GM20000 (cell line): ENCODE measurements around the gene LRRC8C.
A peak's percentile ranks its signal among the peaks of the same experiment; 100 is the strongest.

Experiments
- DNase-seq: peaks from one replicate; pipeline ENCODE4 v3.0.0; 2012; ENCODE audit warnings: low spot score
- TF ChIP-seq, protein P1 (sequence below): IDR thresholded peaks from 2 replicates; pipeline ENCODE4 v1.5.1; 2012; ENCODE audit warnings: mild to moderate bottlenecking, control low read depth; ENCODE audit errors: extremely low read depth, missing control alignments

Gene LRRC8C

DNA sequence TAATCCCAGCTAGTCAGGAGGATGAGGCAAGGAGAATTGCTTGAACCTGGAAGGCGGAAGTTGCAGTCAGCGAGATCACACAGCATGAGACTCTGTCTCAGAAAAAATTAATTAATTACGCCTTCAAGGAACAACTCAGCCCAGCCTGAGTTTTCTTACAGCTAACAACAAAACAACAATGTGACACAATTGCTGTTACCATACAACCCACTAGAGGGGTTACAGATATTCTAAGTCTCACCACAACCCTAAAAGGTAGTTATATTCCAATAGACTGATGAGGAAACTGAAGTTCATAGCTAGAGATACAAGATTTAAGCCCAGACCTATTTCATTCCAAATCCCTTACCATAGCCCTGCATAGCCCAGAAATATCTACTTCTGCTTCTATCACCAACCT, 2.9 kb upstream of the LRRC8C start:
- no peak for DNase-seq
- TF ChIP-seq, protein P1, sequence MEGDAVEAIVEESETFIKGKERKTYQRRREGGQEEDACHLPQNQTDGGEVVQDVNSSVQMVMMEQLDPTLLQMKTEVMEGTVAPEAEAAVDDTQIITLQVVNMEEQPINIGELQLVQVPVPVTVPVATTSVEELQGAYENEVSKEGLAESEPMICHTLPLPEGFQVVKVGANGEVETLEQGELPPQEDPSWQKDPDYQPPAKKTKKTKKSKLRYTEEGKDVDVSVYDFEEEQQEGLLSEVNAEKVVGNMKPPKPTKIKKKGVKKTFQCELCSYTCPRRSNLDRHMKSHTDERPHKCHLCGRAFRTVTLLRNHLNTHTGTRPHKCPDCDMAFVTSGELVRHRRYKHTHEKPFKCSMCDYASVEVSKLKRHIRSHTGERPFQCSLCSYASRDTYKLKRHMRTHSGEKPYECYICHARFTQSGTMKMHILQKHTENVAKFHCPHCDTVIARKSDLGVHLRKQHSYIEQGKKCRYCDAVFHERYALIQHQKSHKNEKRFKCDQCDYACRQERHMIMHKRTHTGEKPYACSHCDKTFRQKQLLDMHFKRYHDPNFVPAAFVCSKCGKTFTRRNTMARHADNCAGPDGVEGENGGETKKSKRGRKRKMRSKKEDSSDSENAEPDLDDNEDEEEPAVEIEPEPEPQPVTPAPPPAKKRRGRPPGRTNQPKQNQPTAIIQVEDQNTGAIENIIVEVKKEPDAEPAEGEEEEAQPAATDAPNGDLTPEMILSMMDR: no peak

DNA sequence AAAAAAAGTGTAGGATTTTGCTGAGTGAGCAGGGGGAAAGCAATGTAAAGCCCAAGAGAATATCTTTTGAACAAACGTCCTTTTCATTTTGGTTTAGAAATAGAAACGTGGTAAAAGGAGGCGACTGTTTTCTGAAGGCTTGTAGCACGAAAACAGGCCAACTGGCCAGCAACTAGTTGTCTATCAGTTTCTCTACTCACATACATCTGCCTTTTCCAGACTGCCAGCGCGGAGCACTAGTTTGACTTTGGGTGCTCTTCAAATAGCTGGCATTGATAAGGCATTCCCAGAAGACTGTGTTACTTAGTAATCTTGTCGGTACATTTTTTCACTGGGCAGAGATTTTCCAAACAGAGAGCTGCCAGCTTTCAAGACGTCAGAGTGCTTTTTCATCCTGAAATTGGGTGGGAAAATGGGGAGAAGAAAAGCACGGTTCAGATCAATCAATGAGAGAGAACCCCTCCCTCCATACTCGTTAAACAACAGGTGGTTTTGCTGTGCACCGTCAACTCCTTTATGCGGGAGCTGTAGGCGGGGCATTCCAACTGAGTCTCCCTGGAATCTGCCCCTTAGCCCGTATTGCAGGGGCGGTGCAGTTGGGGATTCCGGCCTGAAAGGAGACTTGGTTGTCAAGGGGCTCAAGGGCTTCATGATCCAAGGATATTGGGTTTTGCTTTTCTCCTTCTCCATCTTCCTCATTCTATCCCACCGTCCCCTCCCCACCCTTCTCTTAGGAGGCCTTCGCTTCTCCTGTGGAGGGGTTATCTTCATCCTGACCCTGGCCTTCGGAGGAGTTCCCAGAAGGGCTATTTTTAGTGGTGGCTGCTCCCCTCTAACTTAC, 884 bp upstream of the LRRC8C start:
- TF ChIP-seq, protein P1: no peak

DNA sequence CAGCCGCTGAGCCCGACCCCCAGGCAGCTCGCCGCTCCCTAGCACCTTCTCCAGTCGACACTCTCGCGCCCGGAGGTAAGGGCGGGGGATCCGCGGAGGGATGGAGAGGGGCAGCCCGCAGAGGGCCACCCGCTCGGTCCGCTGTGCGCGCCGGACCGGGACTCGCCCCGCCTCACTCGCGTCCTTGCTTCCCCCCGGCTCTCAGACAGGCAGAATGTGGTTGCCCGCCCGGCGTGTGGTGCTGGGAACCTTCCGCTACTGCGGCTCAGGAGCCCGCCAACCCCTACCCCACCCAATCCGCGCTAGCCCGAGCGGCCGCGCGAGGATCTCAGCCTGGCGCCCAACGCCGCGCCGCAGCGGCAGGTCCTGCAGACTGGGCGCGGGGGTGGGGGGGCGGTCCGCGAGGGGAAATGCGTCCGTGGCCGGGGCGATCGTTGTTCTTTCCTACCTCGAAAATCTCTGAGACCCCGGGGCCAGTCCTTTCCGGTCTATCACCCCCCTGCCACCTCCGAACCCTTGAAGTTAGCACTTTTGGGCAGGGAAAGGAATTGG, 404 bp downstream of the LRRC8C start:
- peak; percentile 72 for DNase-seq
- TF ChIP-seq, protein P1: no peak

More for the DNA sequence above, 884 bp upstream of the LRRC8C start:
- no peak for DNase-seq

DNA sequence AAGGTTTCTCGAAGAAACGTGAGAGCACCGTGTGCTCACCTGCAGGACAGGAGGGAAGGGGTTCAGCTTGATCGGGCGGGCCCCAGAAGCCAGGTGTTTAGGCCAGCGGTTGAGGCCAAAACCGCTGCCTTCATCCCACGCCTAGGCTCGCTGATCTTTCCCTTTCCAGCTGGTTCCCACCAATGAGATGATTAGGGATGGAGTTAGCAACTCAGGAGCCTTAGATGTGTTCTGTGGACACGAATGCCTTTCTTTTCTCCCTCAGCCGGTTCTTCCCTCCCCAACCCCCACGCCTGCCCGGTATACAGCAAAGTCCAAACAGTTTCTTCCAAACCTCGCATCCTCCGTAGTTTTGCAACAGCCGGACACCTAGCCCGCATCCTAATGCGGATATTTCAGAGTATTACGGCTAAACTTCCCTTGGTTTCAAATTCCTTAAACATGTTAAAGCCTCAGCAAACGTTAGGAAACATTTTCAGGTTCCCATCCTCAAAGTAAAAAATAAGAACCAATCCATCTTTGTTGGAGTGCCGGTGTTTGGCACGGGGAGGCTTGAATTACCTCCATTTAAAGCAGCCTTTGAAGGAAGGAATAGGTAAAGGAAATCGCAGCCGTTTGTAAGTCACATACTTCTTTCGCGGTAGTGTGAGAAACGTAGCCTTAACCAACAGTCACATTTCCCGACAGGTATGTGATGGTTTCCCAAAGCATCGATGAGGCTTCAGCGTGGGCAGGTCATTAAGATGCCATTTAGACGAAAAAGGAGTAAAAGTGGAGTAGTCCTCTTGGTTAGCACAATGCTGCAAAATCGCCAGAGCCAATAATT, 1.1 kb downstream of the LRRC8C start:
- TF ChIP-seq, protein P1: no peak
- no peak for DNase-seq

DNA sequence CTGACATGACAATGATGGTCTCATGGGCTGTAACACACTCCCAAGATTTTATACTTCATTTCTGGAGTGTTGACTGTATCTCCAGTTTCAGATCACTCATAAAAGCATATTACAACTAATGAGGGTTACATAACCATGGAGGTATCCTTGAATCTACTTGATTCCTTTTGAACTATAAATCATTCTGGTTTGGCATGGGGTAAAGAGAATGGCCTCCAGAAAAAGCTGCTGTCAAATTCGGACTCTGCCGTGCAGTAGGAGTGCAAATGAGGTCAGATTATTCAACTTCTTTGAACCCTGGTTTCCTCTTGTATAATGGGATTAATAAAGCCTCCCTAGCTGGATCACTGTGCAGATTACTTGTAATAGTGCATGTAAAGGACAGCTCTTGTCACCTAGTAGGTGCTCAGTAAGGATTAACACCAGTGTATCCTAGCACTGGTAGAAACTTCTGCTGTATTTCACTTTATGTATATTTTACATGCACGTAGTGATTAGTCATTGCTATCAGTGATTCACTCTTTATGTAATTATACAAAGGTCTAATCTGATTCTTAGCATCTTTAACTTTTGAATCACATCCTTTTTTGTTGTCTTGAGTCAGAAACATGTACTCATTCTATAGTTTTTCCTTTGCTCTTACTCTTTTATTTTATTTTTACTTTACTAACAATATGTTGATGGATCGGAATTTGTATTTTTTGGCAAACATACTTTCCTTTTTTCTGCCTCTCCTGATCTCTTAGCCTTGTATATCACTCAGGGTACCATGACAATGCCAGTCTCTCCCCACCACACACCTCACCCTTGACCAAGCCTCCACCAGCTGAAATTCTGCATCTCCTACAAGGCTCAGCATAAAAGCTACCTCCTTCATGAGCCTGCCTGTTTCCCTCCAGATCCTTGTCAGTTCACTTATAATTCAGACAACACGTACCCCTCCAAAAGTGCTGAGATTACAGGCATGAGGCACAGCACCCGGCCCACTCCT, 3.2 kb downstream of the LRRC8C start:
- TF ChIP-seq, protein P1: no peak
- DNase-seq: no peak

DNA sequence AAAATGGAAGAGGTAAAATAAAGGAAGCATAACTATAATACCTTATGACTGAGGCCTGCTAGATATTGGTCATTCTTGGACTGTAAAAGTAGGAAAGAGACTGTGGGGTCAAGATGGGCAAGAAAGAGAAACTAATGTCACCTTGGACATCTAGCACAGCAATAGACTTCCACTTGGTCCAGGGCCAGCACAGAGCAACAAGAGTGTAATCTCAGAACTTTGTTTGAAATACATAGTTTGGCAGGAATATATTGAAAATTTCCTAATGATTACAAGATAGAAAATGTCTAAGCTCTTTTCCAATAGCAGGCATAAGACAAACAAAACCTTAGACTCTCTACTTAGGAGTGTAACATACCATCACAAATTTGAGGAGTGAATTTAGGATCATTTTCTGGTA, 4.6 kb downstream of the LRRC8C start:
- TF ChIP-seq, protein P1: no peak
- DNase-seq: no peak
